Transverse colon (tissue), 4 donors: ENCODE data around the gene PRSS27. TPM values are rescaled to one million over a fixed set of nuclear protein-coding genes. Genes with fewer than 3 reads are reported as not detected.

ENCODE experiments used
- DNase-seq: peaks from one replicate; pipeline ENCODE4 v3.0.0-alpha.2; 2019
- H3K27ac ChIP-seq, 4 donors: fragments of 200-600 bp; sonication (generic); 2 replicates each; pipeline ENCODE4 v1.5.1; 2016 to 2018; ENCODE audit warnings: inconsistent platforms in 4 of 4
- H3K27me3 ChIP-seq: fragments of 200-600 bp; sonication (generic); 2 replicates; pipeline ENCODE4 v1.5.1; 2017; ENCODE audit warnings: inconsistent platforms
- H3K36me3 ChIP-seq, 4 donors: fragments of 200-600 bp; sonication (generic); 2 replicates each; pipeline ENCODE4 v1.5.1; 2017 to 2019; ENCODE audit warnings: inconsistent platforms in 4 of 4
- H3K4me1 ChIP-seq, 4 donors: fragments of 200-600 bp; sonication (generic); 2 replicates each; pipeline ENCODE4 v1.5.1; 2017 to 2020; ENCODE audit warnings: inconsistent platforms in 4 of 4
- H3K4me3 ChIP-seq, 4 donors: fragments of 200-600 bp; sonication (generic); 1 replicate in 1 of 4; 2 replicates in 3 of 4; pipeline versions ENCODE4 v1.5.1 to v1.6.1; 2017 to 2019; ENCODE audit warnings: inconsistent platforms in 4 of 4
- H3K9me3 ChIP-seq, 2 donors: fragments of 200-600 bp; sonication (generic); 2 replicates each; pipeline ENCODE4 v1.5.1; 2017 to 2019; ENCODE audit warnings: inconsistent platforms in 2 of 2
- CTCF ChIP-seq, 5 experiments: fragments of 200-600 bp in 3 of 5; fragments of 450-650 bp in 2 of 5; sonication (generic) in 3 of 5; IDR thresholded peaks; 1 replicate in 2 of 5; 2 replicates in 3 of 5; pipeline ENCODE4 v1.5.1; 2016 to 2017; ENCODE audit warnings: antibody characterized with exemption in 5 of 5, inconsistent platforms in 3 of 5, mild to moderate bottlenecking in 2 of 5, moderate library complexity in 1 of 5
- EP300 ChIP-seq: sonication (generic); formaldehyde crosslinking; IDR thresholded peaks from one replicate; pipeline ENCODE4 v1.6.1; 2017; ENCODE audit warnings: antibody characterized with exemption, low read depth
- POLR2A ChIP-seq: fragments of 450-650 bp; IDR thresholded peaks from one replicate; pipeline ENCODE4 v1.6.1; 2016; ENCODE audit warnings: antibody characterized with exemption, mild to moderate bottlenecking, moderate library complexity
- POLR2AphosphoS5 ChIP-seq, 3 donors: sonication (generic); formaldehyde crosslinking; IDR thresholded peaks; one replicate each; pipeline ENCODE4 v1.6.1; 2016; ENCODE audit warnings: antibody characterized with exemption in 3 of 3
- WGBS, 2 donors: methylation state at CpG; one replicate each; pipeline ENCODE4 v1.1.5; 2018; ENCODE audit warnings: low coverage in 1 of 2; 5-methylcytosine and 5-hydroxymethylcytosine counted together
- in situ Hi-C, 4 donors: fragments of 200-750 bp; cut with MboI; loops; one replicate each; pipeline versions ENCODE4 v1.15.0 to v1.15.1; 2017; ENCODE audit warnings: low sequenced_read_pairs in 3 of 4, low pct_ligation_motif_present in 1 of 4, low pct_unique_long_range_greater_than_20kb in 1 of 4
- intact Hi-C: fragments of 100-400 bp; cut with DNase I; formaldehyde crosslinking; loops from one replicate; pipeline ENCODE4 v1.15.1; 2023; ENCODE audit warnings: low total_unique reads
- total RNA-seq, 4 donors: library from RNA; depleted of rRNA; stranded (reverse); fragments of >200 nt; gene quantifications; one replicate each; pipeline ENCODE4 v1.1.0, GENCODE V29; 2016

Gene PRSS27
- total RNA-seq, 4 donors from 2014 or later, result 1.3 TPM; not detected in 3

DNA sequence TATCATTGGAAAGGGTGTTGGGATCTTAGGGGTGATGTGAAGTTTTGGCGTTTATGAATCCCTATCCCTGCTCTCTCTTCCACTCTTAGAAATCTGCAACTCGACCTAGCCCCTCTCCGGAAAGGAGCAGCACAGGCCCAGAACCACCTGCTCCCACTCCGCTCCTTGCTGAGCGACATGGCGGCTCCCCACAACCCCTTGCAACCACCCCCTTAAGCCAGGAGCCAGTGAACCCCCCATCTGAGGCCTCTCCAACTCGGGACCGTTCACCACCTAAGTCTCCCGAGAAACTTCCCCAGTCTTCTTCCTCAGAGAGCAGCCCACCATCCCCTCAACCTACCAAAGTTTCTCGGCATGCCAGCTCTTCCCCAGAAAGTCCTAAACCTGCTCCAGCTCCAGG is 41.4 kb upstream of the PRSS27 start:
- DNase-seq, result no peak
- Histone ChIP-seq H3K4me1 (peaks cover 2 to 35% (median 6%) of the 10 kb centered on the region in 4 donors), H3K27me3 (no peaks in the 10 kb centered on the region), H3K36me3 (peaks cover 2 to 93% (median 47%) of the 10 kb centered on the region in 4 donors), H3K4me3 (no peak overlapping the region), H3K9me3 (no peaks in the 10 kb centered on the region), H3K27ac (no peak overlapping the region)
- WGBS, 2 donors, result 96 to 100% methylated on average over 6 to 10 of the region's 10 CpGs
- in situ Hi-C loops, result no loop called here
- no peak for TF ChIP-seq POLR2A
- TF ChIP-seq EP300, result no peak
- TF ChIP-seq CTCF (IDR thresholded peaks at IDR 0.05), result no peak
- no peak for TF ChIP-seq POLR2AphosphoS5 (IDR thresholded peaks at IDR 0.05)
- intact Hi-C loops, result no loop called here

GRCh38 chr16:2757344-2757743 is 37.3 kb upstream of the PRSS27 start:
- 84% methylated on average over 7 to 11 of the region's 11 CpGs for WGBS, 2 donors
- Histone ChIP-seq H3K9me3 (no peaks in the 10 kb centered on the region), H3K27me3 (no peaks in the 10 kb centered on the region), H3K27ac (no peak overlapping the region), H3K36me3 (peaks cover 2 to 52% (median 29%) of the 10 kb centered on the region in 4 donors), H3K4me1 (peaks cover 24 to 64% (median 32%) of the 10 kb centered on the region in 4 donors), H3K4me3 (no peak overlapping the region)
- in situ Hi-C loops (no loop called here), intact Hi-C loops (no loop called here)
- TF ChIP-seq POLR2AphosphoS5 (IDR thresholded peaks at IDR 0.05), result no peak
- no peak for TF ChIP-seq CTCF (IDR thresholded peaks at IDR 0.05)
- no peak for TF ChIP-seq POLR2A
- TF ChIP-seq EP300, result no peak
- no peak for DNase-seq

DNA sequence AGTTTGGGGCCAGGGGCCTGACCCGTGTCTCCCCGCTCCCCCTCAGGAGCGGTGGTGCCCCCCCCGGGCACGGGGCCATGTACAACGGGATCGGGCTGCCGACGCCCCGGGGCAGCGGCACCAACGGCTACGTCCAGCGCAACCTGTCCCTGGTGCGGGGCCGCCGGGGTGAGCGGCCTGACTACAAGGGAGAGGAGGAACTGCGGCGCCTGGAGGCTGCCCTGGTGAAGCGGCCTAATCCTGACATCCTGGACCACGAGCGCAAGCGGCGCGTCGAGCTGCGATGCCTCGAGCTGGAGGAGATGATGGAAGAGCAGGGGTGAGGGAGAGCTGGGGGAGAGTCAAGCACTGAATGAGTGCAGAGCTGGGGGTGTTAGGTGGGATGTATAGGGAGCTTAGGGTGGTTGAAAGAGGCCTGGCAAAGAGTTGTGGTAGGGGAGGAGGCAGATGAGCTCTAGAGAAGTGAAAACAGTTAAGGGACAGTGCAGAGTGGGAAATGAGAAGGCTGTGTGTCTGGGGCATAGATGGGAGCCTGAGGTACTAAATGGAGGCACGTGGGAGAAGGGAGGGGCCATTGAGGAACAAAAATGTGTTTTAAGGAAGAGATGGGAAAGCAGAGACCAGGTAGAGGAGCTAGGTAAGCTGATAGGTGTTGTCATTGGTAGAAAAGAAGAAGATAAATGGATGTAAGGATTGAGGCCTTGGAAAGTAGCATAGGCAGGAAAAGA is 36.4 kb upstream of the PRSS27 start:
- no peak for TF ChIP-seq POLR2AphosphoS5 (IDR thresholded peaks at IDR 0.05)
- no peak for TF ChIP-seq POLR2A
- TF ChIP-seq CTCF (IDR thresholded peaks at IDR 0.05), result no peak
- no peak for TF ChIP-seq EP300
- intact Hi-C loops (no loop called here), in situ Hi-C loops (no loop called here)
- H3K27me3 ChIP-seq, result no peaks in the 10 kb centered on the region
- 88 to 89% methylated on average over 12 to 30 of the region's 30 CpGs for WGBS, 2 donors
- peaks cover 2 to 43% (median 25%) of the 10 kb centered on the region in 4 donors for H3K36me3 ChIP-seq
- H3K4me3 ChIP-seq, result no peak overlapping the region
- no peaks in the 10 kb centered on the region for H3K9me3 ChIP-seq
- H3K4me1 ChIP-seq, result peaks cover 29 to 70% (median 38%) of the 10 kb centered on the region in 4 donors
- H3K27ac ChIP-seq, result no peak overlapping the region
- no peak for DNase-seq

GRCh38 chr16:2755158-2755557 is 35.1 kb upstream of the PRSS27 start:
- intact Hi-C loops (no loop called here), in situ Hi-C loops (no loop called here)
- H3K4me3 ChIP-seq, result peak overlapping the region in 3 of 4 donors; percentile 4 to 94 (median 83)
- TF ChIP-seq EP300 (no peak), CTCF (IDR thresholded peaks at IDR 0.05) (no peak), POLR2AphosphoS5 (IDR thresholded peaks at IDR 0.05) (no peak), POLR2A (no peak)
- no peak for DNase-seq
- H3K27ac ChIP-seq, result peak overlapping the region in 2 of 4 donors; percentile 27 to 100
- no peaks in the 10 kb centered on the region for H3K9me3 ChIP-seq
- H3K36me3 ChIP-seq, result peaks cover 2 to 32% (median 18%) of the 10 kb centered on the region in 4 donors
- H3K4me1 ChIP-seq, result peaks cover 31 to 62% (median 38%) of the 10 kb centered on the region in 4 donors
- H3K27me3 ChIP-seq, result no peaks in the 10 kb centered on the region
- 20 to 21% methylated on average over 3 of the region's 3 CpGs for WGBS, 2 donors
